Kidney (tissue), 14 donors: ENCODE measurements around the gene FNTB. TPM values are rescaled to one million over a fixed set of nuclear protein-coding genes. Genes with fewer than 3 reads are reported as not detected.
A peak's percentile ranks its signal among the peaks of the same experiment; 100 is the strongest.

Source experiments
- DNase-seq, 5 donors: peaks; one replicate each; pipeline ENCODE4 v3.0.0-alpha.2; 2013 to 2020
- FAIRE-seq: peaks from 2 replicates; lab custom pipeline; 2012; peaks lifted over from hg19 to GRCh38; lab: Jason Lieb, UNC
- H3K27ac ChIP-seq, 2 donors: one replicate each; pipeline ENCODE4 v1.7.0; 2013; ENCODE audit warnings: low read depth in 2 of 2, low read length in 2 of 2, inconsistent platforms in 1 of 2
- H3K27me3 ChIP-seq: one replicate; pipeline ENCODE4 v1.7.1; 2013; ENCODE audit warnings: low read length, inconsistent platforms; ENCODE audit not compliant: control insufficient read depth, insufficient read depth
- H3K36me3 ChIP-seq, 3 donors: one replicate each; pipeline versions ENCODE4 v1.7.0 to v1.7.1; 2013; ENCODE audit warnings: low read length in 3 of 3, control low read depth in 1 of 3, inconsistent platforms in 1 of 3; ENCODE audit not compliant: insufficient read depth in 3 of 3, control insufficient read depth in 2 of 3
- H3K4me1 ChIP-seq, 3 donors: one replicate each; pipeline versions ENCODE4 v1.7.0 to v1.7.1; 2013; ENCODE audit warnings: low read length in 3 of 3, inconsistent platforms in 1 of 3, low read depth in 1 of 3; ENCODE audit not compliant: control insufficient read depth in 2 of 3, insufficient read depth in 2 of 3
- H3K4me3 ChIP-seq, 3 donors: one replicate each; pipeline versions ENCODE4 v1.7.0 to v1.8.1; 2013; ENCODE audit warnings: low read length in 3 of 3, control low read depth in 1 of 3, inconsistent platforms in 1 of 3
- H3K9ac ChIP-seq, 3 donors: one replicate each; pipeline versions ENCODE4 v1.7.0 to v1.7.1; 2013; ENCODE audit warnings: low read length in 3 of 3, control low read depth in 1 of 3, inconsistent platforms in 1 of 3
- H3K9me3 ChIP-seq, 3 donors: one replicate each; pipeline versions ENCODE4 v1.7.0 to v1.7.1; 2013; ENCODE audit warnings: low read length in 3 of 3, control low read depth in 1 of 3, inconsistent platforms in 1 of 3; ENCODE audit not compliant: control insufficient read depth in 2 of 3, insufficient read depth in 1 of 3
- CTCF ChIP-seq: IDR thresholded peaks from 3 replicates; pipeline ENCODE4 v1.5.1; 2012; ENCODE audit warnings: mild to moderate bottlenecking, moderate library complexity, borderline replicate concordance; ENCODE audit not compliant: insufficient read depth; ENCODE audit errors: extremely low read depth
- intact Hi-C: fragments of 100-400 bp; cut with DNase I; formaldehyde crosslinking; loops from one replicate; pipeline ENCODE4 v1.11.1; 2022
- polyA plus RNA-seq: library from polyadenylated mRNA; stranded (reverse); fragments of 350-450 nt; fragmentation: Illumina TruSeq; extraction: RNeasy Lipid Tissue Mini Kit (QIAGEN cat#74804); gene quantifications from one replicate; pipeline ENCODE4 v1.2.3, GENCODE V29; 2014; ENCODE audit warnings: low read depth, low replicate concordance; ENCODE audit not compliant: insufficient read depth
- total RNA-seq: library from RNA; stranded (reverse); fragmentation: NEBNext Ultra II Directional; extraction: Animal tissue kit (Norgen Biotek cat#: 25700); gene quantifications from one replicate; pipeline ENCODE4 v1.2.1, GENCODE V29; 2021
- donor health status: control.
- donor health status: control.
- donor health status: control.
- donor health status: control.
- donor health status: control.
- donor health status: DM: yes; HTN: yes; CAD: no.
- donor health status: Normal renal cell carcinoma (clear cell type).

FNTB gene
- total and polyA plus RNA-seq, 2 donors from 2014 or later: 13.6 to 15.0 TPM

- Histone ChIP-seq H3K36me3 (no peaks in the 10 kb centered on the region), H3K4me3 (no peak overlapping the region), H3K27me3 (no peaks in the 10 kb centered on the region), H3K9me3 (no peaks in the 10 kb centered on the region), H3K9ac (no peak overlapping the region), H3K27ac (peak overlapping the region; percentile 2 to 60), H3K4me1 (peaks cover 0 to 26% (median 0%) of the 10 kb centered on the region in 3 donors)
- TF ChIP-seq CTCF: no peak
- DNase-seq (no peak), FAIRE-seq (no peak)
- intact Hi-C loops: no loop called here
Measured at GRCh38 chr14:64958201-64958600, 28.5 kb upstream of the FNTB start.

- no peaks in the 10 kb centered on the region for H3K27me3 ChIP-seq
- H3K36me3 ChIP-seq: no peaks in the 10 kb centered on the region
- DNase-seq (peak in 1 of 5 donors; percentile 79), FAIRE-seq (no peak)
- no peaks in the 10 kb centered on the region for H3K9me3 ChIP-seq
- intact Hi-C loops: no loop called here
- TF ChIP-seq CTCF: no peak
- peaks cover 0 to 24% (median 0%) of the 10 kb centered on the region in 3 donors for H3K4me1 ChIP-seq
- H3K4me3 ChIP-seq: no peak overlapping the region
- H3K27ac ChIP-seq: peak overlapping the region; percentile 2 to 80
- H3K9ac ChIP-seq: no peak overlapping the region
Measured at GRCh38 chr14:64958743-64959142, 28.0 kb upstream of the FNTB start.

- H3K27me3 ChIP-seq: no peaks in the 10 kb centered on the region
- intact Hi-C loops: no loop called here
- H3K36me3 ChIP-seq: no peaks in the 10 kb centered on the region
- DNase-seq: peak in 3 of 5 donors; percentile 27 to 45 (median 35)
- FAIRE-seq: no peak
- TF ChIP-seq CTCF: no peak
- H3K4me1 ChIP-seq: peaks cover 0 to 18% (median 0%) of the 10 kb centered on the region in 3 donors
- H3K9ac ChIP-seq: no peak overlapping the region
- no peaks in the 10 kb centered on the region for H3K9me3 ChIP-seq
- peak overlapping the region; percentile 60 to 73 for H3K27ac ChIP-seq
- H3K4me3 ChIP-seq: no peak overlapping the region
Measured at GRCh38 chr14:64960762-64961276, 25.9 kb upstream of the FNTB start.

GRCh38 chr14:64963611-64964010, 23.1 kb upstream of the FNTB start:
- FAIRE-seq: no peak
- Histone ChIP-seq H3K4me1 (peaks cover 0 to 21% (median 0%) of the 10 kb centered on the region in 3 donors), H3K9ac (no peak overlapping the region), H3K36me3 (no peaks in the 10 kb centered on the region), H3K4me3 (no peak overlapping the region), H3K27ac (no peak overlapping the region), H3K27me3 (no peaks in the 10 kb centered on the region), H3K9me3 (no peaks in the 10 kb centered on the region)
- TF ChIP-seq CTCF: no peak
- intact Hi-C loops: no loop called here
- DNase-seq: no peak
